CD14-positive monocyte (primary cell): ENCODE measurements around the gene QSOX2. TPM values are rescaled to one million over a fixed set of nuclear protein-coding genes. Genes with fewer than 3 reads are reported as not detected.

ENCODE experiments used
- DNase-seq, 3 donors: peaks; one replicate each; pipeline ENCODE4 v3.0.0-alpha.2; 2011 to 2022
- H2AFZ ChIP-seq: 2 replicates; pipeline ENCODE4 v1.6.0; 2012; ENCODE audit warnings: mild to moderate bottlenecking, low read depth, low read length, inconsistent platforms; ENCODE audit not compliant: insufficient read depth, poor library complexity, severe bottlenecking
- H3K27ac ChIP-seq, 2 donors: 1 replicate in 1 of 2; 2 replicates in 1 of 2; pipeline ENCODE4 v1.5.1; 2012 to 2013; ENCODE audit warnings: low read length in 2 of 2, control low read depth in 1 of 2, inconsistent platforms in 1 of 2, low read depth in 1 of 2, mild to moderate bottlenecking in 1 of 2
- H3K27me3 ChIP-seq, 2 donors: one replicate each; pipeline versions ENCODE4 v1.6.0 to v1.6.1; 2011 to 2013; ENCODE audit warnings: low read length in 2 of 2; ENCODE audit not compliant: control insufficient read depth in 2 of 2, insufficient read depth in 2 of 2
- H3K36me3 ChIP-seq, 2 donors: replicated peaks in 1 of 2; 1 replicate in 1 of 2; 2 replicates in 1 of 2; pipeline versions ENCODE4 v1.5.1 to v1.6.1; 2012 to 2013; ENCODE audit warnings: low read length in 2 of 2, control low read depth in 1 of 2, inconsistent platforms in 1 of 2, mild to moderate bottlenecking in 1 of 2; ENCODE audit not compliant: insufficient read depth in 2 of 2, control insufficient read depth in 1 of 2
- H3K4me1 ChIP-seq, 2 donors: 1 replicate in 1 of 2; 2 replicates in 1 of 2; pipeline versions ENCODE4 v1.5.1 to v1.6.1; 2012 to 2013; ENCODE audit warnings: low read length in 2 of 2, control low read depth in 1 of 2, inconsistent platforms in 1 of 2, mild to moderate bottlenecking in 1 of 2, moderate library complexity in 1 of 2; ENCODE audit not compliant: insufficient read depth in 2 of 2, control insufficient read depth in 1 of 2
- H3K4me2 ChIP-seq: replicated peaks from 2 replicates; pipeline ENCODE3; 2012; ENCODE audit warnings: low read length, moderate library complexity, mild to moderate bottlenecking; ENCODE audit not compliant: poor library complexity, severe bottlenecking; ENCODE audit errors: extremely low read depth
- H3K4me3 ChIP-seq, 3 experiments: fragments of 200-600 bp in 1 of 3; sonication (generic) in 1 of 3; replicated peaks in 1 of 3; 1 replicate in 2 of 3; 2 replicates in 1 of 3; pipeline ENCODE4 v1.5.1; 2011 to 2013; ENCODE audit warnings: low read length in 3 of 3, mild to moderate bottlenecking in 3 of 3, control low read depth in 2 of 3, low read depth in 2 of 3, inconsistent platforms in 1 of 3, moderate library complexity in 1 of 3
- H3K79me2 ChIP-seq: 2 replicates; pipeline ENCODE4 v1.6.0; 2012; ENCODE audit warnings: mild to moderate bottlenecking, control low read depth, inconsistent platforms, low read length, moderate library complexity; ENCODE audit not compliant: insufficient read depth
- H3K9ac ChIP-seq: 2 replicates; pipeline ENCODE4 v1.6.0; 2017; ENCODE audit warnings: low read length, mild to moderate bottlenecking; ENCODE audit not compliant: insufficient read depth, poor library complexity, severe bottlenecking
- H3K9me3 ChIP-seq, 2 donors: replicated peaks in 1 of 2; 1 replicate in 1 of 2; 2 replicates in 1 of 2; pipeline versions ENCODE4 v1.5.1 to v1.6.1; 2012 to 2013; ENCODE audit warnings: low read length in 2 of 2, control low read depth in 1 of 2; ENCODE audit not compliant: control insufficient read depth in 1 of 2, insufficient read depth in 1 of 2
- H4K20me1 ChIP-seq: 2 replicates; pipeline ENCODE4 v1.6.0; 2012; ENCODE audit warnings: mild to moderate bottlenecking, low read length, control low read depth, moderate library complexity; ENCODE audit not compliant: insufficient read depth
- H3K27ac Mint-ChIP-seq, 7 donors: one replicate each; pipeline ENCODE4 v1.8.0; 2020; ENCODE audit warnings: mild to moderate bottlenecking in 7 of 7, mixed read lengths in 7 of 7, moderate library complexity in 6 of 7, inconsistent platforms in 2 of 7
- H3K27me3 Mint-ChIP-seq, 3 donors: one replicate each; pipeline ENCODE4 v1.8.0; 2021 to 2022; ENCODE audit warnings: low read depth in 3 of 3, mild to moderate bottlenecking in 3 of 3, mixed read lengths in 3 of 3, moderate library complexity in 3 of 3, inconsistent platforms in 1 of 3
- H3K36me3 Mint-ChIP-seq, 2 donors: one replicate each; pipeline ENCODE4 v1.8.0; 2020; ENCODE audit warnings: mixed read lengths in 2 of 2, inconsistent platforms in 1 of 2, mild to moderate bottlenecking in 1 of 2
- H3K4me1 Mint-ChIP-seq: one replicate; pipeline ENCODE4 v1.8.0; 2020; ENCODE audit warnings: mild to moderate bottlenecking, mixed read lengths
- H3K4me3 Mint-ChIP-seq, 2 donors: one replicate each; pipeline ENCODE4 v1.8.0; 2020; ENCODE audit warnings: mild to moderate bottlenecking in 2 of 2, mixed read lengths in 2 of 2, moderate library complexity in 1 of 2
- H3K9me3 Mint-ChIP-seq, 7 donors: one replicate each; pipeline ENCODE4 v1.8.0; 2020 to 2022; ENCODE audit warnings: mixed read lengths in 7 of 7, mild to moderate bottlenecking in 6 of 7, moderate library complexity in 6 of 7, inconsistent platforms in 2 of 7
- CTCF ChIP-seq: fragments of 200-600 bp; IDR thresholded peaks from one replicate; pipeline ENCODE4 v1.8.0; 2022; ENCODE audit warnings: antibody characterized with exemption, mild to moderate bottlenecking
- WGBS: methylation state at CpG from one replicate; pipeline ENCODE4 v1.1.5; 2013; ENCODE audit warnings: missing lambda C conversion rate; ENCODE audit not compliant: insufficient coverage; 5-methylcytosine and 5-hydroxymethylcytosine counted together
- intact Hi-C, 2 donors: fragments of 100-400 bp; cut with micrococcal nuclease; formaldehyde crosslinking; loops; one replicate each; pipeline versions ENCODE4 v1.15.0 to v1.15.1; 2023
- polyA plus RNA-seq, 3 donors: library from polyadenylated mRNA; depleted of rRNA in 1 of 3; unstranded in 2 of 3; stranded (reverse) in 1 of 3; fragments of 300-500 nt in 2 of 3; fragments of >200 nt in 1 of 3; fragmentation: Illumina TruSeq in 2 of 3; gene quantifications; 1 replicate in 2 of 3; 2 replicates in 1 of 3; pipeline ENCODE4 v1.2.3, GENCODE V29; 2012 to 2021

QSOX2 gene
- polyA plus RNA-seq, 3 donors: 0.03 to 8.4 (median 0.17) TPM

- peaks cover 32 to 43% of the 10 kb centered on the region in 2 donors for H3K4me1 ChIP-seq
- H3K9me3 ChIP-seq: no peaks in the 10 kb centered on the region
- no peaks in the 10 kb centered on the region for H3K27me3 ChIP-seq
- no peaks in the 10 kb centered on the region for H3K79me2 ChIP-seq
- no peak overlapping the region for H2AFZ ChIP-seq
- no peak overlapping the region for H3K9ac ChIP-seq
- Mint-ChIP-seq H3K4me3 (no peak overlapping the region), H3K9me3 (no peaks in the 10 kb centered on the region), H3K27me3 (peaks cover 2 to 3% (median 2%) of the 10 kb centered on the region in 3 donors), H3K4me1 (peaks cover 46% of the 10 kb centered on the region), H3K27ac (peak overlapping the region in 1 of 7 donors; percentile 38), H3K36me3 (peaks cover 22 to 28% of the 10 kb centered on the region in 2 donors)
- TF ChIP-seq CTCF: no peak
- peaks cover 0 to 14% of the 10 kb centered on the region in 2 donors for H3K36me3 ChIP-seq
- H3K4me2 ChIP-seq: no peak overlapping the region
- no peak overlapping the region for H3K4me3 ChIP-seq
- intact Hi-C loops: no loop called here
- no peak overlapping the region for H3K27ac ChIP-seq
- no peak for DNase-seq
- peaks cover 18% of the 10 kb centered on the region for H4K20me1 ChIP-seq
- 95% methylated on average over 21 of the region's 21 CpGs for WGBS
Observed at GRCh38 chr9:136234597-136234996, 11.0 kb downstream of the QSOX2 start.

DNA sequence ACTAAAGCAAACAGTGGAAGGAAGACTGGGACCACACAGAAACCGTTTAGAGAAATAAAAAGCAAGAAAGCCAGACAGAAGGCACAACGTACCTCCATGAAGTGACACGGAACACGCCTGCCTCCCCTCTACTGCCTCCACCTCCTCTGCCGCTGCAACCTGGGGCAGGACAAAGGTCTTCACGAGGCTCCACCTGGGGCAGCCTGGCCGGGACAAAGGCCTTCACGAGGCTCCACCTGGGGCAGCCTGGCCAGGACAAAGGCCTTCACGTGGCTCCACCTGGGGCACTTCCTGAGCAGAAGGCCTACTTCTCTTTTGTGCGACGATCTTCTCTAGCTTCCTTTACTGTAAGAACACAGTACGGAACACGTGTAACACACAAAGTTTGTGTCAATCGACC is 11.7 kb downstream of the QSOX2 start:
- no peak for DNase-seq
- peaks cover 39% of the 10 kb centered on the region for H3K4me1 Mint-ChIP-seq
- Histone ChIP-seq H3K9me3 (no peaks in the 10 kb centered on the region), H3K4me3 (no peak overlapping the region), H3K79me2 (no peaks in the 10 kb centered on the region), H3K9ac (no peak overlapping the region), H3K4me2 (no peak overlapping the region), H3K27me3 (no peaks in the 10 kb centered on the region), H3K36me3 (peaks cover 0 to 14% of the 10 kb centered on the region in 2 donors), H3K27ac (no peak overlapping the region), H4K20me1 (peaks cover 11% of the 10 kb centered on the region), H3K4me1 (peaks cover 25 to 36% of the 10 kb centered on the region in 2 donors), H2AFZ (no peak overlapping the region)
- peaks cover 2 to 3% (median 2%) of the 10 kb centered on the region in 3 donors for H3K27me3 Mint-ChIP-seq
- no peak overlapping the region for H3K27ac Mint-ChIP-seq
- no peak for TF ChIP-seq CTCF
- peaks cover 22 to 28% of the 10 kb centered on the region in 2 donors for H3K36me3 Mint-ChIP-seq
- H3K9me3 Mint-ChIP-seq: no peaks in the 10 kb centered on the region
- WGBS: 64% methylated on average over 14 of the region's 14 CpGs
- H3K4me3 Mint-ChIP-seq: no peak overlapping the region
- intact Hi-C loops: no loop called here
